ENCODE results near the gene OR1D5. TPM values are rescaled to one million over a fixed set of nuclear protein-coding genes. Genes with fewer than 3 reads are reported as not detected.

The OR1D5 gene
- total and polyA plus RNA-seq, 4 donors = not detected

- H3K4me1 ChIP-seq (ENCODE audit: control insufficient read depth in 4 of 4, insufficient read depth in 4 of 4, low read length in 3 of 4) = no peaks in the 10 kb centered on the region
- H3K27ac ChIP-seq (ENCODE audit: low read depth in 1 of 2, low read length in 2 of 2) = no peak overlapping the region
- no peak overlapping the region for H3K9ac ChIP-seq (ENCODE audit: low read depth in 1 of 2, low read length in 2 of 2)
- TF ChIP-seq CTCF (IDR thresholded peaks at IDR 0.05; ENCODE audit: low read depth, low read length, missing input control) (no peak), SP1 (IDR thresholded peaks at IDR 0.05) (no peak), EGR1 (IDR thresholded peaks at IDR 0.05; ENCODE audit: low read depth in 2 of 2) (no peak), REST (IDR thresholded peaks at IDR 0.05) (no peak), ZBTB33 (IDR thresholded peaks at IDR 0.05) (no peak), RAD21 (IDR thresholded peaks at IDR 0.05) (no peak), YY1 (IDR thresholded peaks at IDR 0.05) (no peak), FOXA2 (IDR thresholded peaks at IDR 0.05) (no peak), JUND (IDR thresholded peaks at IDR 0.05) (no peak), NR2F2 (IDR thresholded peaks at IDR 0.05) (no peak), TAF1 (conservative IDR thresholded peaks at IDR 0.05) (no peak)
- no peak overlapping the region for H3K4me3 ChIP-seq (ENCODE audit: low read depth in 1 of 3, low read length in 3 of 3)
- WGBS = 79% methylated on average over 6 of the region's 6 CpGs
- peaks cover 0 to 4% (median 0%) of the 10 kb centered on the region in 4 donors for H3K27me3 ChIP-seq (ENCODE audit: control insufficient read depth in 4 of 4, insufficient read depth in 4 of 4, low read length in 3 of 4)
- H3K36me3 ChIP-seq (ENCODE audit: control insufficient read depth in 4 of 4, insufficient read depth in 3 of 4, low read depth in 1 of 4, low read length in 3 of 4) = no peaks in the 10 kb centered on the region
- H3K9me3 ChIP-seq (ENCODE audit: control insufficient read depth in 4 of 4, low read length in 3 of 4) = no peaks in the 10 kb centered on the region
- no peak for DNase-seq (ENCODE audit: low spot score)
These were observed 26.6 kb downstream of the OR1D5 start for GRCh38 chr17:3036800-3037199.

- H3K9me3 ChIP-seq (ENCODE audit: control insufficient read depth in 4 of 4, low read length in 3 of 4) = no peaks in the 10 kb centered on the region
- H3K4me3 ChIP-seq (ENCODE audit: low read depth in 1 of 3, low read length in 3 of 3) = no peak overlapping the region
- WGBS = 82% methylated on average over 7 of the region's 7 CpGs
- no peaks in the 10 kb centered on the region for H3K36me3 ChIP-seq (ENCODE audit: control insufficient read depth in 4 of 4, insufficient read depth in 3 of 4, low read depth in 1 of 4, low read length in 3 of 4)
- no peak overlapping the region for H3K9ac ChIP-seq (ENCODE audit: low read depth in 1 of 2, low read length in 2 of 2)
- no peaks in the 10 kb centered on the region for H3K4me1 ChIP-seq (ENCODE audit: control insufficient read depth in 4 of 4, insufficient read depth in 4 of 4, low read length in 3 of 4)
- TF ChIP-seq MAX (IDR thresholded peaks at IDR 0.05) = no peak
- no peak for TF ChIP-seq ATF3 (IDR thresholded peaks at IDR 0.05)
- TF ChIP-seq NR2F2 (IDR thresholded peaks at IDR 0.05) = no peak
- TF ChIP-seq HNF4A (conservative IDR thresholded peaks at IDR 0.05) = no peak
- no peak for TF ChIP-seq JUND (IDR thresholded peaks at IDR 0.05)
- TF ChIP-seq YY1 (IDR thresholded peaks at IDR 0.05) = no peak
- no peak for TF ChIP-seq RXRA (IDR thresholded peaks at IDR 0.05)
- H3K27ac ChIP-seq (ENCODE audit: low read depth in 1 of 2, low read length in 2 of 2) = no peak overlapping the region
- peaks cover 0 to 4% (median 0%) of the 10 kb centered on the region in 4 donors for H3K27me3 ChIP-seq (ENCODE audit: control insufficient read depth in 4 of 4, insufficient read depth in 4 of 4, low read length in 3 of 4)
- no peak for DNase-seq (ENCODE audit: low spot score)
These were observed 27.5 kb downstream of the OR1D5 start for GRCh38 chr17:3035968-3036280.

Data from liver (tissue), 9 donors.